VCaP (cell line): Measurements from ENCODE around the gene PI4KA.

ENCODE experiments used
- H3K27ac ChIP-seq: fragments of 450-650 bp; 2 replicates; pipeline ENCODE4 v1.5.1; 2017
- TF ChIP-seq, protein P1 (sequence below): fragments of 450-650 bp; conservative IDR thresholded peaks from 2 replicates; pipeline ENCODE4 v1.5.1; 2017; ENCODE audit warnings: mild to moderate bottlenecking, moderate library complexity

The PI4KA gene

DNA sequence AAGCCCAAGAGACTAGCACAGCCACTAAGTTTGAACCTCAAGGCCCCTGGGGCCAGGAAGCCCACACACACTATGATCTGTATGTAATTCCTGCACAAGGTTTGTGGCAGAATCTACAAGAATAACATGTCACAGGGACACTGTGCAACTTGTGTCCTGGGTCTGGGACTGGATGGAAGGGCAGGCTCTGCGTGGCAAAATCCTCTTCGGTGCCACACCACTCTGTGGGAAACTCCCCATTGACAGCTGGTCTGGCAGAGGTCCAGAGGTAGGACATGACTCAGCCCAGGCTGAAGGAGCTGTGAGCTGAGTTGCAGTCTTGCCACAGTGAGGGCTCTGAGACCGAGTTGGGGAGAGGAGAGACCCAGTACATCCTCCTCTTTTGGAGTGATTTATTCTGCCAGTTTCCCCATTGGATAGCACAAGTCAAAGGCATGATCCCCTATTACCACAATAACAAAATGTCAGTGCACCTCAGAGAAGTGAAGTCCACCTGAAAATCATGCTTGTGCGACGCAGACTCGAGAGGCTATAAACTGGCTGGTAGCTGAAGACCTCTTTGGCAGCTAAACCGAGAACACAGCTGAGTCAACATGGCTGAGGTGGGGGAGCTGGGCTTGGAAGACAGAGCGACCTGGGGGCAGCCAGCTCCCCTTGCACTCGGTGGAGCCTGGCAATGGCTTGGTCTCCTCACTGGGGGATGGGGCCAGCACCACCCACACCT lies 108.0 kb downstream of the PI4KA start:
- TF ChIP-seq, protein P1, sequence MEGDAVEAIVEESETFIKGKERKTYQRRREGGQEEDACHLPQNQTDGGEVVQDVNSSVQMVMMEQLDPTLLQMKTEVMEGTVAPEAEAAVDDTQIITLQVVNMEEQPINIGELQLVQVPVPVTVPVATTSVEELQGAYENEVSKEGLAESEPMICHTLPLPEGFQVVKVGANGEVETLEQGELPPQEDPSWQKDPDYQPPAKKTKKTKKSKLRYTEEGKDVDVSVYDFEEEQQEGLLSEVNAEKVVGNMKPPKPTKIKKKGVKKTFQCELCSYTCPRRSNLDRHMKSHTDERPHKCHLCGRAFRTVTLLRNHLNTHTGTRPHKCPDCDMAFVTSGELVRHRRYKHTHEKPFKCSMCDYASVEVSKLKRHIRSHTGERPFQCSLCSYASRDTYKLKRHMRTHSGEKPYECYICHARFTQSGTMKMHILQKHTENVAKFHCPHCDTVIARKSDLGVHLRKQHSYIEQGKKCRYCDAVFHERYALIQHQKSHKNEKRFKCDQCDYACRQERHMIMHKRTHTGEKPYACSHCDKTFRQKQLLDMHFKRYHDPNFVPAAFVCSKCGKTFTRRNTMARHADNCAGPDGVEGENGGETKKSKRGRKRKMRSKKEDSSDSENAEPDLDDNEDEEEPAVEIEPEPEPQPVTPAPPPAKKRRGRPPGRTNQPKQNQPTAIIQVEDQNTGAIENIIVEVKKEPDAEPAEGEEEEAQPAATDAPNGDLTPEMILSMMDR: no peak
- H3K27ac ChIP-seq: no peak overlapping the region

DNA sequence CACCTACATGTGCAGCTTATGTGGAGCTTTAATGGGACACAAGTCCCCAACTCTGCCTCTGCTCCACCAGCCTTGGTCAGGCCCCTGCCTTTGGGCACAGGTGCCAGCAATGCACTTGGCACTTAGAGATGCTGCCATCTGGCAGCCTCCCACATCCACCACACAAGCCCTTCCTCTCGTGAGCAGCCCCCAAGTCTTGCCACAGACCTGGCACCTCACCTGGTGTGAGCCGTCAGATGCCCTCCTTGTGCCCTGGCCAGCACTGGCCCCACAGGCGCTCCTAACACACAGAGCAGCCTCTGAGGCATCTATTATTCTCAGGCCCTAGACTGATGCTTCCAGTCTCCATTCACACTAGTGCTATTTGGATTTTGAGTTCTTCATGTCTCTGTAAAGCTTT lies 109.2 kb downstream of the PI4KA start:
- TF ChIP-seq, protein P1: no peak
- H3K27ac ChIP-seq: no peak overlapping the region

DNA sequence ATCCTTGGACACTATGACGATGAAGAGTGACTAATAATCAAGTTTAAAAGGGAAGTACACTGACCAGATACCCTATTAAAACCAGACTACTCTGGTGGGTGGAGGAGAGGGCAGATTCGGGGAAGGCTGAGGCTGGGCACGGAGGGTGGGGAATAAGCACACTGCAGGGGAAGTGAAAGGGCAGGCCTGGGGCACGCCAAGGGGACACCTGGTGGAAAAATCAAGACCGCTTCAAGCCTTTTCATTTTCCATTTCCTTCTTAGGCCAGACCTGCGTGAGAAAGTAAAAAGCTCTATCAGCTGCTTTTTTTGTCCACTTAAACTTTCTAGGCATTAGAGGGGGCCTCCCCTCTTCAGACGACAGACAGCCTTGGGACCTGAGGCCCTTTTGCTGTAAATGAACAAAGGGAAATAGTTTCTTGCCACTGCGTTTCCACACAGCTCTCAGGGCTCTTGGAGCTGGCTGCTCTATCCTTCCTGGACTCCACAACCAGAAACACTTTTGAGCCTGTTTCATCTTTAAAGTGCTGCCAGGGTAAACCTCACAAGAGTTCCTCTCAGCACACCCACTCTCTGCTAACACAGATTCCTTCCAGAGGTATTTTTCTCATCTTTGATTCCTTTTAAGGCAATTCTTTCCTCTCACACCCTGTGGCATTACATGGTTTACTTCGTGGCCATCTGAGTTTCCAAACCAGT lies 109.7 kb downstream of the PI4KA start:
- H3K27ac ChIP-seq: no peak overlapping the region
- TF ChIP-seq, protein P1: no peak

DNA sequence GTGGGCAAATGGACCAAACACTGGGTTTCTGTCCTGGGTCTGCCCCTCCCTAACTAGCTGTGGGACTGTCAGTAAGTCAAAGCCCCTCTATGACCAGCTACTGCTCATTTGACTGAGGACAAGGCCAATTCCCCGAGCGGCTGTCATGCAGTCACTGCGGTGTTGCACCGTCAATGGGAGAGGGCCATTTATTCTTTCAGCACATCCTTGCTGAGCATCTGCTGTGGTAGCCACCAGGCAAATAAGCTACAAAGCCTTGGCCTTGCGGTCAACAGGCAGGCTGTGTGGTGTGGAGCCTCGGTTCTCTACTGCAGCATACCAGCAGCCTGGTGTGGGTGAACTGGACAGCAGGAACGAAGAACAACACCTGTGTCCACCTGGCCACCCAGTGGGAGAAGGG lies 110.5 kb downstream of the PI4KA start:
- TF ChIP-seq, protein P1: no peak
- no peak overlapping the region for H3K27ac ChIP-seq

DNA sequence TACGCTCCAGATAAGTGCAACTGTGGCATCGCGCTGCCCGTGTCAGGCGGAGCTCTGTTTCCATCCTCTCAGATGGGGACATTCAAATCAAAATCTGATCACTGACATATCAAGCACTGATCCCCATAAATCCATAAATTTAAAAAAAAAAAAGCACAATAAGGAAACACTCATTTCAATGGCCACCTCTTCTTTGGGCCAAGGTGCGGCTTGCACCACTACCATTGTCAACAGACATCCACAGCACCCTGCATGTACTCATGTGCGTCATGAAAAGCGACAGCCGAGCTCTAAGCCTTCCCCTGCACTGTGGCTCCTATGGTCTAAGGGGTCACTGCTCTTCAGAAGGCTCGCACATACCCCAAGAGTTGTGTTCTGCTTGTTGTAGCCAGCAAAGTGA lies 111.4 kb downstream of the PI4KA start:
- no peak overlapping the region for H3K27ac ChIP-seq
- TF ChIP-seq, protein P1: no peak

DNA sequence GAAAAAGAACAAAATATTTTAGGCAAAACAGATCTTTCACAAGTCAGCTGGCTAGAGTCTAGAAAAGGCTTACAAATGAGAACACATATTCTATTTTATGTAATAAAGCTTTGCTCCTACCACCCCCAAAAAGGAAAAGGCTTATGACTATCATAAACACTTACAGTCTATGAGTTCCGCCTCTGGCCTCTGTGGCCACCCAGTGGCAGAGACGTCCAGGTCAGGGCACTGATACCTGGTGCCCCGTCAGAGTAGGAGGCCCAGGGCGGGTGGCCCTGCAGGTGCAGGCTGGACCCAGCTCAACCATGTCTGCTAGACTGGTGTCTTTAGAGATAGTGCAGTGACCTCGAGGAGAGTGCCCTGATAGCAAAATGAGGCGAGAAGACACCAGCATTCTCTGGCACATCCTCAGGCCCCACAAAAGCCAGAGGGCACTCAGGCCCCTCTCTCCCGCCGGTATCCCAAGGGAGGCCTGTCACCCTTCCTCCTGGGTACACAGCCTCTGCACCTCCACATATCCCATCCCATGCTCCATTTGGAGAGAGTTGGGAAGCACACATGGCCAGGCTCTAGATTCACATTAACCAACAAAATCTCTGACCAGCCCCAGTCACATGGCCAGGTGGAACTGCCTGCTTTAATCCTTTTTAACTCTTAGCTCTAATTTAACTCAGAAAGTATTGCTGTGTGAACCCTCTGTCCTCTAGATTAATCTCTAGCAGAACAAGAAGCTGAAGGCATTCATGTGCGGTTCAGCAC lies 112.0 kb downstream of the PI4KA start:
- H3K27ac ChIP-seq: no peak overlapping the region
- TF ChIP-seq, protein P1: no peak; the same call in 1 of the 2 replicates

DNA sequence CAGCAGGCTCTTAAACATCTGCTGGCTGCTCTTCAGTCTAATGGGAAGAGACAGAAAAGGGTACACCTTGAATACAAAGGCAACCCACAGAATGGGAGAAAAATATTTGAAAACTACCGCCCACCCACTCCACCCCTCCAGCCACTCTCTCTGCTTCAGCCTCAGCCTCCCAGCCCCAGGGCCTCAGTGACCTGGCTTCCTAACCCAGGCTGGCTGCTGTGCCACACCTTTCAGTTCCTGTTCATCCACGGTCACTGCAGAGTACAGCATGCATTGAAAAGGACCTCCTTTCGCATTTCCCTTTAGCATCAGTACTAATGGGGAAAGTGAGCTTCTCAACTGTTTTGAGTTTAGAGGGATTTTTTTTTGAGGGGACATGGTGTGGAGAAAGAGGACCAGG lies 113.5 kb downstream of the PI4KA start:
- TF ChIP-seq, protein P1: no peak
- H3K27ac ChIP-seq: no peak overlapping the region
